GM12892 (cell line): Measurements from ENCODE around the gene CCDC34.
"Not testable (repeated sequence)": the region's sequence is repeated elsewhere in the genome, so short reads cannot be mapped to it uniquely, and the experiment has no call there.

ENCODE experiments used
- POLR2A ChIP-seq: IDR thresholded peaks from 2 replicates; pipeline ENCODE4 v1.6.1; 2011; ENCODE audit warnings: low read depth, low read length, control low read depth
- POLR2AphosphoS5 ChIP-seq: IDR thresholded peaks from 2 replicates; pipeline ENCODE4 v1.6.1; 2011; ENCODE audit warnings: low read depth, low read length, control low read depth
- TAF1 ChIP-seq: IDR thresholded peaks from 2 replicates; pipeline ENCODE4 v1.6.1; 2011; ENCODE audit warnings: low read depth, mild to moderate bottlenecking, control low read depth, low read length, borderline replicate concordance

DNA sequence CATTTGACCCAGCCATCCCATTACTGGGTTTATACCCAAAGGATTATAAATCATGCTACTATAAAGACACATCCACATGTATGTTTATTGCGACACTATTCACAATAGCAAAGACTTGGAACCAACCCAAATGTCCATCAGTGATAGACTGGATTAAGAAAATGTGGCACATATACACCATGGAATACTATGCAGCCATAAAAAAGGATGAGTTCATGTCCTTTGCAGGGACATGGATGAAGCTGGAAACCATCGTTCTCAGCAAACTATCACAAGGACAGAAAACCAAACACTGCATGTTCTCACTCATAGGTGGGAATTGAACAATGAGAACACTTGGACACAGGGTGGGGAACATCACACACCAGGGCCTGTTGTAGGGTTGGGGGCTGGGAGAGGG is 36.0 kb downstream of the CCDC34 start:
- TF ChIP-seq POLR2A, POLR2AphosphoS5, TAF1: not testable (repeated sequence)
